HFFc6 (cell line): ENCODE results near the gene TMEM233. TPM values are rescaled to one million over a fixed set of nuclear protein-coding genes. Genes with fewer than 3 reads are reported as not detected.

Experiments
- DNase-seq: peaks from one replicate; pipeline ENCODE4 v3.0.0-alpha.2; 2018
- H3K27ac Mint-ChIP-seq: 2 replicates; pipeline ENCODE4 v1.8.0; 2020; ENCODE audit warnings: mild to moderate bottlenecking, mixed read lengths
- H3K27me3 Mint-ChIP-seq: 2 replicates; pipeline ENCODE4 v1.8.0; 2021; ENCODE audit warnings: mild to moderate bottlenecking, moderate library complexity, mixed read lengths; ENCODE audit not compliant: insufficient read depth
- H3K36me3 Mint-ChIP-seq: 2 replicates; pipeline ENCODE4 v1.8.0; 2021; ENCODE audit warnings: low read depth, mixed read lengths
- H3K4me1 Mint-ChIP-seq: 2 replicates; pipeline ENCODE4 v1.8.0; 2020; ENCODE audit warnings: low read depth, mixed read lengths
- H3K4me3 Mint-ChIP-seq: 2 replicates; pipeline ENCODE4 v1.8.0; 2020; ENCODE audit warnings: mild to moderate bottlenecking, moderate library complexity, mixed read lengths
- H3K9me3 Mint-ChIP-seq: 2 replicates; pipeline ENCODE4 v1.8.0; 2020; ENCODE audit warnings: mild to moderate bottlenecking, mixed read lengths
- CTCF ChIP-seq: fragments of 200-600 bp; sonication (generic); IDR thresholded peaks from 2 replicates; pipeline ENCODE4 v1.5.0; 2021; ENCODE audit warnings: antibody characterized with exemption, mild to moderate bottlenecking
- total RNA-seq, 6 experiments: library from RNA; stranded (reverse); fragmentation: NEBNext Ultra II Directional; extraction: Animal tissue kit (Norgen Biotek cat#: 25700); gene quantifications; 2 replicates in 1 of 6; 3 replicates in 5 of 6; pipeline ENCODE4 v1.2.3, GENCODE V29; 2021

The TMEM233 gene
- total RNA-seq, 6 experiments from 2014 or later, result not detected

GRCh38 chr12:119630223-119630780 is 36.7 kb downstream of the TMEM233 start:
- H3K4me3 Mint-ChIP-seq, result no peak overlapping the region
- no peaks in the 10 kb centered on the region for H3K9me3 Mint-ChIP-seq
- H3K4me1 Mint-ChIP-seq, result no peaks in the 10 kb centered on the region
- no peak overlapping the region for H3K27ac Mint-ChIP-seq
- TF ChIP-seq CTCF, result no peak
- no peak for DNase-seq
- no peaks in the 10 kb centered on the region; the same call in 1 of the 2 replicates for H3K27me3 Mint-ChIP-seq
- H3K36me3 Mint-ChIP-seq, result no peaks in the 10 kb centered on the region

GRCh38 chr12:119630962-119631550 is 37.5 kb downstream of the TMEM233 start:
- no peaks in the 10 kb centered on the region; the same call in none of the 2 replicates for H3K27me3 Mint-ChIP-seq
- TF ChIP-seq CTCF, result no peak
- H3K36me3 Mint-ChIP-seq, result no peaks in the 10 kb centered on the region
- no peak for DNase-seq
- no peaks in the 10 kb centered on the region for H3K9me3 Mint-ChIP-seq
- no peak overlapping the region for H3K4me3 Mint-ChIP-seq
- no peak overlapping the region for H3K27ac Mint-ChIP-seq
- no peaks in the 10 kb centered on the region for H3K4me1 Mint-ChIP-seq

GRCh38 chr12:119631930-119632678 is 38.5 kb downstream of the TMEM233 start:
- Mint-ChIP-seq H3K36me3 (no peaks in the 10 kb centered on the region), H3K27ac (no peak overlapping the region), H3K27me3 (no peaks in the 10 kb centered on the region; the same call in none of the 2 replicates), H3K4me3 (no peak overlapping the region), H3K4me1 (no peaks in the 10 kb centered on the region), H3K9me3 (no peaks in the 10 kb centered on the region)
- DNase-seq, result no peak
- TF ChIP-seq CTCF, result no peak

DNA sequence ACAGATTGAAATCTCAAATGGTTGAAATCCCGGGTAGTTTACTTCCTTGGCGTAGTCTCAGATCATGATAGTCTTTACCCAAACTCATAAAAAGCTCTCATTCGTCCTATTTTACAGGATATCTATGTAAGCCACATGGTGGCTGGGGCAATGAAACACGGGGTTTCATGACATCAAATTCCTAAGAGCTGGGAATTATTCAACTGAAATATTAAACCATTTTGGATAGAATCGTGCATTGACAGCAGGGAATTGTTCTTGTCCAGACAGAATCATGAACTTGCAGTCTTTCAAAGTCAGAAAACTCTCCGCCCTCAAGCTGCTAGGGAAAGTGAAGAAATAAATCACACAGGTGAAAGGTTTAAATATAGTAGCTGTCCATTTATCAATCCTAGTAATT is 41.2 kb downstream of the TMEM233 start:
- Mint-ChIP-seq H3K4me1 (no peaks in the 10 kb centered on the region), H3K9me3 (no peaks in the 10 kb centered on the region), H3K36me3 (no peaks in the 10 kb centered on the region), H3K27ac (no peak overlapping the region), H3K27me3 (no peaks in the 10 kb centered on the region; the same call in none of the 2 replicates), H3K4me3 (no peak overlapping the region)
- no peak for TF ChIP-seq CTCF
- DNase-seq, result no peak

- DNase-seq, result no peak
- Mint-ChIP-seq H3K4me3 (no peak overlapping the region), H3K36me3 (no peaks in the 10 kb centered on the region), H3K9me3 (no peaks in the 10 kb centered on the region), H3K27ac (no peak overlapping the region), H3K27me3 (peaks cover 4% of the 10 kb centered on the region; the same call in 1 of the 2 replicates), H3K4me1 (no peaks in the 10 kb centered on the region)
- peak; percentile 56 for TF ChIP-seq CTCF
Observed at GRCh38 chr12:119642986-119643385, 49.4 kb downstream of the TMEM233 start.
